PC-3 (cell line): ENCODE measurements around the gene FAM131C. TPM values are rescaled to one million over a fixed set of nuclear protein-coding genes. Genes with fewer than 3 reads are reported as not detected.
A peak's percentile ranks its signal among the peaks of the same experiment; 100 is the strongest.

Source experiments
- ATAC-seq: fragments of 200-7000 bp; cut with Tn5 transposase; 2 replicates; pipeline ENCODE4 v1.9.1; 2020; ENCODE audit warnings: mild to moderate bottlenecking, moderate library complexity
- Bru-seq: library from RNA; stranded (reverse); fragments of 400-500 nt; gene quantifications from one replicate; lab custom pipeline; 2021; lab: Mats Ljungman, UMichigan
- BruChase-seq, 2 experiments: library from RNA; stranded (reverse); fragments of 400-500 nt; gene quantifications; one replicate each; lab custom pipeline; 2021; lab: Mats Ljungman, UMichigan
- BruUV-seq: library from RNA; stranded (reverse); fragments of 400-500 nt; replicated peaks from 2 replicates; lab custom pipeline; 2021; lab: Mats Ljungman, UMichigan
- CTCF ChIA-PET: fragments of 300-600 bp; sonication (Branson Sonifier 250); formaldehyde crosslinking; loops from one replicate; lab custom pipeline; 2022; ENCODE audit warnings: antibody characterized with exemption; lab: Charles Lee
- POLR2A ChIA-PET: fragments of 300-600 bp; sonication (Branson Sonifier 250); formaldehyde crosslinking; loops from one replicate; lab custom pipeline; 2022; ENCODE audit warnings: antibody characterized with exemption; ENCODE audit not compliant: unreplicated experiment; lab: Charles Lee
- DNase-seq: peaks from one replicate; pipeline ENCODE4 v3.0.0-alpha.2; 2015
- H2AFZ ChIP-seq: fragments of 300-600 bp; sonication (generic); 2 replicates; pipeline ENCODE4 v1.6.0; 2016; ENCODE audit warnings: antibody characterized with exemption, low read length
- H3F3A ChIP-seq: fragments of 300-600 bp; sonication (generic); one replicate; pipeline ENCODE4 v1.6.0; 2017; ENCODE audit warnings: antibody characterized with exemption, low read length, control low read depth, mild to moderate bottlenecking; ENCODE audit not compliant: unreplicated experiment
- H3K27ac ChIP-seq: fragments of 300-600 bp; sonication (generic); 2 replicates; pipeline ENCODE4 v1.5.1; 2016; ENCODE audit warnings: mild to moderate bottlenecking, low read length
- H3K27me3 ChIP-seq: fragments of 300-600 bp; sonication (generic); 2 replicates; pipeline ENCODE4 v1.6.1; 2016; ENCODE audit warnings: low read length, mixed read lengths
- H3K36me3 ChIP-seq: fragments of 300-600 bp; sonication (generic); 2 replicates; pipeline ENCODE4 v1.6.1; 2016; ENCODE audit warnings: low read depth, mixed run types, low read length, mixed read lengths
- H3K4me1 ChIP-seq: fragments of 300-600 bp; sonication (generic); 2 replicates; pipeline ENCODE4 v1.5.1; 2016; ENCODE audit warnings: low read length; ENCODE audit not compliant: insufficient read depth
- H3K4me2 ChIP-seq: fragments of 300-600 bp; sonication (generic); 2 replicates; pipeline ENCODE4 v1.6.0; 2016; ENCODE audit warnings: low read length
- H3K4me3 ChIP-seq: fragments of 300-600 bp; sonication (generic); 2 replicates; pipeline ENCODE4 v1.5.1; 2016; ENCODE audit warnings: mild to moderate bottlenecking, low read length, mixed read lengths
- H3K79me2 ChIP-seq: fragments of 300-600 bp; sonication (generic); 2 replicates; pipeline ENCODE4 v1.6.1; 2017; ENCODE audit warnings: low read length, mixed read lengths
- H3K9ac ChIP-seq: fragments of 300-600 bp; sonication (generic); 2 replicates; pipeline ENCODE4 v1.6.0; 2016; ENCODE audit warnings: mild to moderate bottlenecking, low read length
- H3K9me2 ChIP-seq: fragments of 300-600 bp; sonication (generic); replicated peaks from 2 replicates; pipeline ENCODE4 v1.6.1; 2016; ENCODE audit warnings: mixed run types, low read length, mixed read lengths
- H3K9me3 ChIP-seq: fragments of 300-600 bp; sonication (generic); 2 replicates; pipeline ENCODE4 v1.6.1; 2016; ENCODE audit warnings: low read length, mixed read lengths
- H4K20me1 ChIP-seq: fragments of 300-600 bp; sonication (generic); 2 replicates; pipeline ENCODE4 v1.6.1; 2016; ENCODE audit warnings: low read length, mixed read lengths
- CTCF ChIP-seq: fragments of 300-600 bp; sonication (generic); conservative IDR thresholded peaks from 2 replicates; pipeline ENCODE4 v1.5.1; 2017; ENCODE audit warnings: antibody characterized with exemption, low read depth, mild to moderate bottlenecking, low read length
- EZH2 ChIP-seq: fragments of 300-600 bp; sonication (generic); IDR thresholded peaks from one replicate; pipeline ENCODE4 v1.6.1; 2017; ENCODE audit warnings: antibody characterized with exemption, mild to moderate bottlenecking, low read length; ENCODE audit not compliant: unreplicated experiment
- EZH2phosphoT487 ChIP-seq: fragments of 300-600 bp; sonication (generic); IDR thresholded peaks from 2 replicates; pipeline ENCODE4 v1.6.1; 2018; ENCODE audit warnings: mild to moderate bottlenecking, antibody characterized with exemption, low read length, borderline replicate concordance
- intact Hi-C: fragments of 100-400 bp; cut with micrococcal nuclease; formaldehyde crosslinking; loops from 2 replicates; pipeline ENCODE4 v1.9.0; 2023
- long read RNA-seq: library from polyadenylated mRNA; unstranded; transcript quantifications from one replicate; pipeline ENCODE4 v2.0.0, GENCODE V29; 2021; ENCODE audit not compliant: unreplicated experiment
- total RNA-seq: library from RNA; depleted of rRNA; stranded (reverse); fragments of >200 nt; gene quantifications from 2 replicates; pipeline ENCODE4 v1.2.3, GENCODE V29; 2014; rRNA removed

FAM131C gene, protein sequence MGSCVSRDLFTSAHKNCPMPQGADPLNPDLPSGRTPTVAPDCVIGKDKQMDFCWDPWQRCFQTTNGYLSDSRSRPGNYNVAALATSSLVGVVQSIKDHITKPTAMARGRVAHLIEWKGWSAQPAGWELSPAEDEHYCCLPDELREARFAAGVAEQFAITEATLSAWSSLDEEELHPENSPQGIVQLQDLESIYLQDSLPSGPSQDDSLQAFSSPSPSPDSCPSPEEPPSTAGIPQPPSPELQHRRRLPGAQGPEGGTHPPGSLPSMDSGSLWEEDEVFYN
- 7.7 and 9.8 TPM in 2 replicates for total RNA-seq
- percentile 41 among the genes with signal in this experiment for Bru-seq, nascent RNA
- BruChase-seq, experiment 1, labeled RNA remaining after a 6-hour chase: percentile 37 among the genes with signal in this experiment
- BruChase-seq, experiment 2, labeled RNA remaining after a 2-hour chase: percentile 26 among the genes with signal in this experiment
- long read RNA-seq, transcript FAM131C-201 (7 exons, 1,695 nt): major isoform, 11 of 19 reads
- long read RNA-seq, partial matches to known transcripts: 5 of 19 reads
- long read RNA-seq, other reads (novel, unspliced or antisense): 3 of 19 reads

DNA sequence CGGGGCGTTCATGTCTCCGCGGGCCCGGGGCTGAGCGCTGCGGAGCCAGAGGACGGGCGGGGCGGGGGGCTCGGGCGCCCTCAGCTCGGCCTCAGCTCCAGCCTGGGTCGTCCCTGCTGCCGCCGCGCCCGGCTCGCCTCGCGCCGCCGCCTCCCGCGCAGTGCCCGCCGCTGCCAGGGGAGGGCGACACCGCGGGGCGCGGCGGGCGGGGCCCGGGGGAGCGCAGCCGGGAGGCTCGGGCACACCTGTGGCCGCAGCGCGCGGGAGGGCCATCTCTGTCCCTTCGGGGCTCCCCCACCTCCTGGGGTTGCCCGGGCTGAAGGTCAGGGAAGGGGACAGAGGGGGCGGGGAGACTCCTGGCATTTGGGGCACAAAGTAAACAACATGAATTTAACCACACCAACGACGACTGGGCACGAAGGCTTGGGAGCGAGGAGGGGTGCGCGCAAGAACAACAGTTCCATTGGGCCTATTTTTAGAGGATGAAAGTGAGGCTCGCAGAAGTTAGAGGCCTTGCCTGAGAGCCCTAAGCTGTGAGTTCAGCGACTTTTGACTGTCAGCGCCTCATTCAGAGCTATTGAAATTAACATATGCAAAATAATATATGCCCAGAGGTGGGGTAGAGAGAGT lies at the start of gene FAM131C:
Gene FAM131C, minus strand, starts transcription at position 162 of the 630 bp plus-strand sequence. CDS start 209 bp downstream, outside the sequence.
- Histone ChIP-seq H2AFZ (peak within 1 kb of the TSS; percentile 76), H4K20me1 (no peaks in the 10 kb centered on the region), H3K27ac (no peak within 1 kb of the TSS), H3K9me2 (no peaks in the 10 kb centered on the region), H3K79me2 (no peaks in the 10 kb centered on the region), H3K4me3 (peak within 1 kb of the TSS; percentile 68), H3F3A (peaks cover 4% of the 10 kb centered on the region), H3K27me3 (no peaks in the 10 kb centered on the region), H3K9ac (peak within 1 kb of the TSS; percentile 44), H3K9me3 (no peaks in the 10 kb centered on the region), H3K36me3 (no peaks in the 10 kb centered on the region), H3K4me1 (peaks cover 30% of the 10 kb centered on the region), H3K4me2 (peak within 1 kb of the TSS; percentile 94)
- ATAC-seq: peak; percentile 52
- DNase-seq: peak; percentile 54
- ChIA-PET CTCF (no interaction called here), POLR2A (no interaction called here)
- intact Hi-C loops: no loop called here
- no TSS peak for BruUV-seq
- TF ChIP-seq EZH2phosphoT487: no peak

GRCh38 chr1:16122916-16123315 lies 49.5 kb upstream of the FAM131C start:
- Histone ChIP-seq H3K9ac (no peak overlapping the region), H3F3A (peaks cover 35% of the 10 kb centered on the region), H3K27ac (peak overlapping the region; percentile 58), H3K4me3 (no peak overlapping the region), H3K27me3 (no peaks in the 10 kb centered on the region), H3K9me3 (no peaks in the 10 kb centered on the region), H3K36me3 (peaks cover 45% of the 10 kb centered on the region), H3K9me2 (no peaks in the 10 kb centered on the region), H4K20me1 (peaks cover 37% of the 10 kb centered on the region), H3K4me2 (no peak overlapping the region), H3K79me2 (peaks cover 3% of the 10 kb centered on the region; the same call in 1 of the 2 replicates), H3K4me1 (peaks cover 38% of the 10 kb centered on the region), H2AFZ (no peak overlapping the region)
- intact Hi-C loops: no loop called here
- POLR2A ChIA-PET: no interaction called here
- BruUV-seq: no TSS peak
- CTCF ChIA-PET: no interaction called here
- ATAC-seq (peak; percentile 5), DNase-seq (peak; percentile 50)
- TF ChIP-seq EZH2 (no peak), CTCF (no peak), EZH2phosphoT487 (no peak)

DNA sequence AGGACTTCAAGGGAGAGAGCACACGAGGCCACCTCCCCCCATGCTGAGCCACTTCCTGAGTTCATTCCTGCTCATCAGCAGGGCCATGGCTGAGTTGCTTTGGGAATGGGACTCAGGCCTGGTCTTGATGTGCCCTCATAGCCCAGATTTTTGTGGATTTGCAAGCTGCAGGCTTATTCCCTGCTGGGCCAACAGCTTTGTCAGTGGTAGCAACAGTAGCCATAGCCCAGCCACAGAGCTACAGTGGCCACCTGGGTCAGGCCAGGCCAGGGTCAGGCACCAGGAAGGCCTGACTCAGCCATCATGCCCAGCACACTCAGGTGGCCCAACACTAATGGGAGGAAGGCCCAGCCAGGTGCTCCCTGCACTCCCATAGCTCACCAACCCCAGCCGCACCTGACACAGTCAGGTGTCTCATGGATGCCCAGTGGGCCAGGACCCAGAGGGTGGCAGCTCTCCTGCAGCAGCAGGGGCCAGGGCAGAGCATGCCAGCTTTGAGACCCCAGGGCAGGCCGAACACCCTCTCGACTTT lies 49.0 kb upstream of the FAM131C start:
- DNase-seq (peak; percentile 38), ATAC-seq (peak; percentile 17)
- peaks cover 40% of the 10 kb centered on the region for H3K36me3 ChIP-seq
- peak overlapping the region; percentile 58 for H3K27ac ChIP-seq
- no peak overlapping the region for H3K4me2 ChIP-seq
- H3K4me1 ChIP-seq: peaks cover 42% of the 10 kb centered on the region
- H3K4me3 ChIP-seq: no peak overlapping the region
- H3K9me3 ChIP-seq: no peaks in the 10 kb centered on the region
- intact Hi-C loops: no loop called here
- H4K20me1 ChIP-seq: peaks cover 34% of the 10 kb centered on the region
- POLR2A ChIA-PET: no interaction called here
- H3K9me2 ChIP-seq: no peaks in the 10 kb centered on the region
- H3K27me3 ChIP-seq: no peaks in the 10 kb centered on the region
- BruUV-seq: no TSS peak
- H3K9ac ChIP-seq: no peak overlapping the region
- no peak overlapping the region for H2AFZ ChIP-seq
- H3F3A ChIP-seq: peaks cover 35% of the 10 kb centered on the region
- H3K79me2 ChIP-seq: peaks cover 3% of the 10 kb centered on the region; the same call in 1 of the 2 replicates
- no peak for TF ChIP-seq EZH2
- no peak for TF ChIP-seq CTCF
- no peak for TF ChIP-seq EZH2phosphoT487
- CTCF ChIA-PET: no interaction called here
